ENCODE data around the gene SCARB1. TPM values are rescaled to one million over a fixed set of nuclear protein-coding genes. Genes with fewer than 3 reads are reported as not detected.
A peak's percentile ranks its signal among the peaks of the same experiment; 100 is the strongest.

Gene SCARB1
- total RNA-seq, 2 experiments from 2014 or later: 5.3 to 6.2 TPM

GRCh38 chr12:124762384-124762783, 101.3 kb downstream of the SCARB1 start:
- peaks cover 5% of the 10 kb centered on the region for H3K27me3 Mint-ChIP-seq
- no peak overlapping the region for H3K4me3 Mint-ChIP-seq
- DNase-seq: no peak
- H3K4me1 Mint-ChIP-seq: peaks cover 9% of the 10 kb centered on the region
- no peak overlapping the region for H3K27ac Mint-ChIP-seq
- H3K9me3 Mint-ChIP-seq: peaks cover 20% of the 10 kb centered on the region
- no peaks in the 10 kb centered on the region for H3K36me3 Mint-ChIP-seq (ENCODE audit: low read depth)
- ChIA-PET CTCF (interaction anchor here (1.2 to 1.4 kb wide), 2 partner anchors 9 to 21 kb away, joined by 4 to 5 read pairs; no protein-coding TSS in a partner anchor), POLR2A (no interaction called here)

DNA sequence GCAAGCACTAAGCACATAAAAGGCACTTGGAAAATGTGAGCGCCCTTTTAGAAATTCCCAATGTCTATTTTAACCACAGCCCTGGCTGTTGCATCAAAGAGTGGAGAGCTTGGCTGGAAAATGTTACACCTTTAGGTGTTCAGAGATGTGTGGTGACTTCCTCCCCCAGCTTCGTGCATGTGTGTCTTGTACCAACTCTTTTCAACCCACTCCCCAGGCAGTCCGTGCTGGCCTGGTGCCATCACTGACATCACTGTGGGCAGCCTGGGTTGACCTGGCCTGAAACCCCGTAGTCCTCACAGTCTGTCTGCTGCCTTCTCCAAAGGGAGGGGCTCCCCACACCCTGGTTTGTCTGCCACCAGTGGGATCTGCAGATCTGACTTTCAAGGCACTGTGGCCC, 101.8 kb downstream of the SCARB1 start:
- CTCF ChIA-PET: interaction anchor here (0.5 to 1.4 kb wide), 3 partner anchors 10 to 535 kb away, joined by 3 to 5 read pairs (median 4); no protein-coding TSS in a partner anchor
- DNase-seq: no peak
- Mint-ChIP-seq H3K4me1 (peaks cover 4% of the 10 kb centered on the region), H3K36me3 (ENCODE audit: low read depth) (peaks cover 2% of the 10 kb centered on the region), H3K9me3 (peaks cover 20% of the 10 kb centered on the region), H3K27ac (no peak overlapping the region), H3K4me3 (no peak overlapping the region), H3K27me3 (peaks cover 3% of the 10 kb centered on the region)
- POLR2A ChIA-PET: no interaction called here

GRCh38 chr12:124761056-124761455, 102.6 kb downstream of the SCARB1 start:
- peaks cover 8% of the 10 kb centered on the region for H3K27me3 Mint-ChIP-seq
- DNase-seq: no peak
- H3K9me3 Mint-ChIP-seq: peaks cover 22% of the 10 kb centered on the region
- peaks cover 2% of the 10 kb centered on the region for H3K36me3 Mint-ChIP-seq (ENCODE audit: low read depth)
- no peaks in the 10 kb centered on the region for H3K4me1 Mint-ChIP-seq
- POLR2A ChIA-PET: no interaction called here
- no peak overlapping the region for H3K27ac Mint-ChIP-seq
- CTCF ChIA-PET: no interaction called here
- no peak overlapping the region for H3K4me3 Mint-ChIP-seq

DNA sequence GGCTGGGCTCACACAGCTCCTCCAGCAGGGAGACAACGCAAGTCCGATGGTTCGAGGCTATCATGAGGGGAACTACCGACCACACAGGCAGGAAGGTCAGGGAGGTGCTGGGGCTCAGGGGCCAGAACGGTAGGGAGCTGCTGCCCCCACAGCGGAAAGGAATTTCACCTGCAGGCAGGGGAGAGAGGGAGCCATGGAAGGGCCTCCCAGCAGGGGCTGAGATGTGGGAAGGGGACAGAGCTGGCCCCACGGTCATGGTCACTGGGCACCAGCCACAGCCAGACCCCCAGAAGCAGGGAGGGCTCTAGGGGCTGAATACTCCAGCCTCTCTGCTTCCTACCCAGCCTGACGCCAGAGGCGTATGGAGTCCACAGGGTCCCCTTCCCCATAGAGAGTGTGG, 103.1 kb downstream of the SCARB1 start:
- DNase-seq: no peak
- CTCF ChIA-PET: no interaction called here
- peaks cover 2% of the 10 kb centered on the region for H3K36me3 Mint-ChIP-seq (ENCODE audit: low read depth)
- peaks cover 20% of the 10 kb centered on the region for H3K9me3 Mint-ChIP-seq
- no peak overlapping the region for H3K4me3 Mint-ChIP-seq
- POLR2A ChIA-PET: no interaction called here
- no peak overlapping the region for H3K27ac Mint-ChIP-seq
- H3K4me1 Mint-ChIP-seq: peaks cover 3% of the 10 kb centered on the region
- peaks cover 8% of the 10 kb centered on the region for H3K27me3 Mint-ChIP-seq

DNA sequence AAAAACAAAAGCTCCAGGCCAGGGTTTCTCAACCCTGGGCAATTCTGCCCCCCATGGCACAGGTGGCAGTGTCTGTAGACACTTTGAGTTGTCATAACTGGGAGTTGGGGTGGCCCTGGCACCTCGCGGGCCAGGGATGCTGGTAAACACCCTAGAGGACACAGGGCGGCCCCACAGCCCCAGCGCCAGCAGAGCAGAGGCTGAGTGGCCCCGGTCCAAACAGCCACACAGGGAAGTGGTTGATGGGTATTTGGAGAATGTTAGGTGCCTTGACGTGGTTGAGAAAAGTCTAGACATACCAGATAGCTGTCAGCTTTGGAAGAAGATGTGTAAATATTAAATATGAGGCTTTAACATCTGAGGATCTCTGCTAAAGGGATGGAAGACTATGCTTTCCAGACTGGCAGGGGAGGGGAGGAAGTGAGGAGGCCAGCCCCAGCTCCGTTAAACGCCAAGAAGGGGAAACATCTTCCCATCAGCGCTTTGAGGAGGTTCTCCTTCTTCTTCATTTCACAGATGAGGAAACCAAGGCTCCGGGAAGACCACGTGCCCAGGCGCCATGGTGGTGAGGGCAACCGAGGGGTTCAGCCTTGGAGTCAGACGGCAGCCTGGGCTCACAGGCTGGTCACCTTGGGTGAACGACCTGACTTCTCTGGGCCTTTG, 103.7 kb downstream of the SCARB1 start:
- Mint-ChIP-seq H3K9me3 (peaks cover 15% of the 10 kb centered on the region), H3K27ac (no peak overlapping the region), H3K27me3 (peaks cover 8% of the 10 kb centered on the region), H3K4me3 (no peak overlapping the region), H3K4me1 (peaks cover 9% of the 10 kb centered on the region), H3K36me3 (ENCODE audit: low read depth) (peaks cover 2% of the 10 kb centered on the region)
- CTCF ChIA-PET: no interaction called here
- no peak for DNase-seq
- POLR2A ChIA-PET: no interaction called here

GRCh38 chr12:124758266-124759220, 105.1 kb downstream of the SCARB1 start:
- Mint-ChIP-seq H3K9me3 (peaks cover 10% of the 10 kb centered on the region), H3K27ac (no peak overlapping the region), H3K27me3 (peaks cover 8% of the 10 kb centered on the region), H3K4me1 (peaks cover 13% of the 10 kb centered on the region), H3K36me3 (ENCODE audit: low read depth) (peaks cover 2% of the 10 kb centered on the region), H3K4me3 (no peak overlapping the region)
- ChIA-PET POLR2A (no interaction called here), CTCF (no interaction called here)
- no peak for DNase-seq

DNA sequence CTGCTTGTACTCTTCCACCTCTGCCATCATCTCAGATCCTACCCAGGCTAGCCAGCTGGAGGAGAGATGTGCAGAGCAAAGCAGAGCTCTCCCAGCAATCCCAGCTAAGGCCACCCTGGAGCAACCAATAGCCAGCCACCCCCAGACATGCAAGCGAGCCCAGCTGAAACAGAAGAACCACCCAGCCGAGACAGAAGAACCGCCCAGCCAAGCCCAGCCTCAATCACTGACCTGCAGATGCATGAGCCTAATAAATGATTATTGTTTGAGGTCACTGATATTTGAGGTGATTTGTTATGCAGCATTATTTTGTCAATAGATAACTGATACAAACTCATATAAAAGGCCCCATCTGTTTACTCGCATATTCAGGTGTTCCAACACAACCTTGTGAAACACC, 106.3 kb downstream of the SCARB1 start:
- POLR2A ChIA-PET: no interaction called here
- no peak for DNase-seq
- Mint-ChIP-seq H3K4me1 (peaks cover 13% of the 10 kb centered on the region), H3K36me3 (ENCODE audit: low read depth) (peaks cover 2% of the 10 kb centered on the region), H3K27ac (no peak overlapping the region), H3K27me3 (peaks cover 15% of the 10 kb centered on the region), H3K4me3 (no peak overlapping the region), H3K9me3 (peaks cover 13% of the 10 kb centered on the region)
- CTCF ChIA-PET: interaction anchor here (0.9 kb wide), 1 partner anchor 15 kb away, joined by 3 read pairs; no protein-coding TSS in a partner anchor

DNA sequence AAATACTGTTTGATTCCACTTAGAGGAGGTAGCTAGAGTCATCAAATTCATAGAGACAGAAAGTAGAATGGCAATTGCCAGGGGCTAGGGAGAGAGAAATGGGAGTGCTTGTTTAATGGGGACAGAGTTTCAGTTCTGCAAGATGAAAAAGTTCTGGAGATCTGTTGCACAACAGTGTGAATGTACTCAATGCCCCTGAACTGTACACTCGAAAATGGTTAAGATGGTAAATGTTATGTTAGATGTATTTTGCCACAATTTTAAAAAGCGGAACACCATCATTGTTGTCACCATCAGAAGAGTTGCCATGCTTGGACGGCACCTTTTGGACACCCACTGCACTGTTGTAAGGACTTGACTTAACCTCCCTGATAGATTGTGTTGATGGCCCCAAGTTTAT, 106.9 kb downstream of the SCARB1 start:
- H3K4me1 Mint-ChIP-seq: peaks cover 13% of the 10 kb centered on the region
- ChIA-PET POLR2A (no interaction called here), CTCF (interaction anchor here (0.6 to 0.9 kb wide), 2 partner anchors 15 to 144 kb away, joined by 3 read pairs; no protein-coding TSS in a partner anchor)
- H3K4me3 Mint-ChIP-seq: no peak overlapping the region
- H3K36me3 Mint-ChIP-seq (ENCODE audit: low read depth): peaks cover 2% of the 10 kb centered on the region
- H3K27me3 Mint-ChIP-seq: peaks cover 14% of the 10 kb centered on the region
- H3K27ac Mint-ChIP-seq: no peak overlapping the region
- peaks cover 13% of the 10 kb centered on the region for H3K9me3 Mint-ChIP-seq
- DNase-seq: no peak

- no peak for DNase-seq
- peaks cover 13% of the 10 kb centered on the region for H3K9me3 Mint-ChIP-seq
- H3K4me1 Mint-ChIP-seq: peaks cover 13% of the 10 kb centered on the region
- POLR2A ChIA-PET: no interaction called here
- H3K36me3 Mint-ChIP-seq (ENCODE audit: low read depth): peaks cover 2% of the 10 kb centered on the region
- peaks cover 14% of the 10 kb centered on the region for H3K27me3 Mint-ChIP-seq
- no peak overlapping the region for H3K4me3 Mint-ChIP-seq
- no peak overlapping the region for H3K27ac Mint-ChIP-seq
- CTCF ChIA-PET: interaction anchor here (0.9 to 1.3 kb wide), 2 partner anchors 12 to 16 kb away, joined by 3 to 6 read pairs; no protein-coding TSS in a partner anchor
Measured at GRCh38 chr12:124756166-124756565, 107.5 kb downstream of the SCARB1 start.

DNA sequence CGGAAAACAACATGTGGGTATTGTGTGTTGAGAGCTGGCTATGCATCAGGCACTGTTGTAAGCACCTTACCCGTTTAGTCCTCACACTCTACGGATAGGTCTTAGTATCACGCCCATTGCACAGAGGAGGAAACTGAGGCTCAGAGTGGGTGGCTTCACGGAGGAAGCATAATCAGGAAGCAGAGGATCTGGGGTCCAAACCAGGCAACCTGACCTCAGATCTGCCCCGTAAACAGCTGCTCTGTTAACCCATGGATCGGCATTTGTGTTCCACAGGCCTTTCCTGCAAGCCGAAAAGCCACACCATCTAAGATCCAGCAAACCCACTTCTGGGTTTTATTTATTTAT, 107.9 kb downstream of the SCARB1 start:
- Mint-ChIP-seq H3K9me3 (peaks cover 13% of the 10 kb centered on the region), H3K4me1 (peaks cover 13% of the 10 kb centered on the region), H3K36me3 (ENCODE audit: low read depth) (peaks cover 2% of the 10 kb centered on the region), H3K27ac (no peak overlapping the region), H3K4me3 (no peak overlapping the region), H3K27me3 (peaks cover 14% of the 10 kb centered on the region)
- CTCF ChIA-PET: interaction anchor here (0.9 to 1.3 kb wide), 2 partner anchors 12 to 16 kb away, joined by 3 to 6 read pairs; no protein-coding TSS in a partner anchor
- POLR2A ChIA-PET: no interaction called here
- DNase-seq: no peak

- H3K9me3 Mint-ChIP-seq: peaks cover 13% of the 10 kb centered on the region
- ChIA-PET POLR2A (no interaction called here), CTCF (interaction anchor here (0.9 to 1.3 kb wide), 2 partner anchors 13 to 17 kb away, joined by 3 to 6 read pairs; no protein-coding TSS in a partner anchor)
- no peak overlapping the region for H3K4me3 Mint-ChIP-seq
- peaks cover 13% of the 10 kb centered on the region for H3K4me1 Mint-ChIP-seq
- DNase-seq: peak; percentile 13
- H3K36me3 Mint-ChIP-seq (ENCODE audit: low read depth): peaks cover 2% of the 10 kb centered on the region
- H3K27ac Mint-ChIP-seq: peak overlapping the region; percentile 27
- H3K27me3 Mint-ChIP-seq: peaks cover 14% of the 10 kb centered on the region
Measured at GRCh38 chr12:124754949-124755800, 108.5 kb downstream of the SCARB1 start.

DNA sequence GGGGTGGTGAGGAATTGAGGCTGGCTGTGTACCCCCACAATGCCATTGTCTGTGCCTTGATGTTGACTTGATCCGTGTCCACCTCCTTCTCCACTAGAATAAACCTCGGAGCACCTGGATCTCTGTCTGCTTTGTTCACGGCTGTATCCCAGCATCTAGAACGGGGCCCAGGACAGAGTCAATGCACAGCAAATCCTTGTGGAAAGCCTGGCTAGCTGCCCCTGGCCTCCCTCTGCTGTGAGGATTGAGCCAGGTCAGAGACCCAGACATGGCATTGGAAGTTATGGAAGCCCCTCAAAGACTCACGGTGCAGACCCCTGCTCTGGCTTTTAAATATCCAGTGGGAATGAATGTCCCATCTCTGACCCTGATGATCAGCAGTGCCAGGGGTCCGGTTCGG, 109.2 kb downstream of the SCARB1 start:
- peaks cover 13% of the 10 kb centered on the region for H3K4me1 Mint-ChIP-seq
- DNase-seq: no peak
- peaks cover 13% of the 10 kb centered on the region for H3K9me3 Mint-ChIP-seq
- H3K27me3 Mint-ChIP-seq: peaks cover 13% of the 10 kb centered on the region
- ChIA-PET CTCF (no interaction called here), POLR2A (no interaction called here)
- no peak overlapping the region for H3K4me3 Mint-ChIP-seq
- H3K27ac Mint-ChIP-seq: no peak overlapping the region
- peaks cover 2% of the 10 kb centered on the region for H3K36me3 Mint-ChIP-seq (ENCODE audit: low read depth)

All from activated CD4-positive, alpha-beta T cell treated with anti-CD3 and anti-CD28 coated beads, Interleukin-2, amount 10 ng/mL, durations not matched to agents 7 days and 5 days (primary cell).